GM19452 (cell line): ENCODE data around the gene NEUROG1.
"Not testable (repeated sequence)": the region's sequence is repeated elsewhere in the genome, so short reads cannot be mapped to it uniquely, and the experiment has no call there.

Experiments used
- ATAC-seq: cut with Tn5 transposase; IDR thresholded peaks from one replicate; pipeline ENCODE4 v1.9.1; 2021; ENCODE audit not compliant: unreplicated experiment

The NEUROG1 gene

GRCh38 chr5:135537745-135538144, 2.0 kb upstream of the NEUROG1 start:
- no peak for ATAC-seq

- ATAC-seq: no peak
These were observed 1.5 kb upstream of the NEUROG1 start for GRCh38 chr5:135537271-135537670.

GRCh38 chr5:135535420-135535819, 344 bp downstream of the NEUROG1 start:
- ATAC-seq: no peak

- no peak for ATAC-seq
These were observed 950 bp downstream of the NEUROG1 start for GRCh38 chr5:135534609-135535419.

GRCh38 chr5:135533794-135534193, 2.0 kb downstream of the NEUROG1 start:
- ATAC-seq: no peak

GRCh38 chr5:135533334-135533733, 2.4 kb downstream of the NEUROG1 start:
- ATAC-seq: no peak

GRCh38 chr5:135529576-135529975, 6.2 kb downstream of the NEUROG1 start:
- not testable (repeated sequence) for ATAC-seq

- ATAC-seq: no peak
These were observed 8.8 kb downstream of the NEUROG1 start for GRCh38 chr5:135526924-135527323.

GRCh38 chr5:135521964-135522363, 13.8 kb downstream of the NEUROG1 start:
- ATAC-seq: no peak

- ATAC-seq: no peak
These were observed 18.1 kb downstream of the NEUROG1 start for GRCh38 chr5:135517631-135518030.

GRCh38 chr5:135514116-135514515, 21.6 kb downstream of the NEUROG1 start:
- ATAC-seq: no peak

- ATAC-seq: no peak
These were observed 23.8 kb downstream of the NEUROG1 start for GRCh38 chr5:135511761-135512575.

- no peak for ATAC-seq
These were observed 25.8 kb downstream of the NEUROG1 start for GRCh38 chr5:135509995-135510394.

- no peak for ATAC-seq
These were observed 27.2 kb downstream of the NEUROG1 start for GRCh38 chr5:135508496-135509005.

- ATAC-seq: no peak
These were observed 29.8 kb downstream of the NEUROG1 start for GRCh38 chr5:135505973-135506372.

GRCh38 chr5:135504376-135504775, 31.4 kb downstream of the NEUROG1 start:
- no peak for ATAC-seq

GRCh38 chr5:135503871-135504270, 31.9 kb downstream of the NEUROG1 start:
- ATAC-seq: no peak

- no peak for ATAC-seq
These were observed 32.8 kb downstream of the NEUROG1 start for GRCh38 chr5:135502836-135503520.

- ATAC-seq: no peak
These were observed 33.8 kb downstream of the NEUROG1 start for GRCh38 chr5:135501965-135502364.

GRCh38 chr5:135498637-135498995, 37.1 kb downstream of the NEUROG1 start:
- ATAC-seq: no peak

GRCh38 chr5:135497971-135498636, 37.7 kb downstream of the NEUROG1 start:
- no peak for ATAC-seq
